Measurements from ENCODE around the gene PIGP.

PIGP gene

DNA sequence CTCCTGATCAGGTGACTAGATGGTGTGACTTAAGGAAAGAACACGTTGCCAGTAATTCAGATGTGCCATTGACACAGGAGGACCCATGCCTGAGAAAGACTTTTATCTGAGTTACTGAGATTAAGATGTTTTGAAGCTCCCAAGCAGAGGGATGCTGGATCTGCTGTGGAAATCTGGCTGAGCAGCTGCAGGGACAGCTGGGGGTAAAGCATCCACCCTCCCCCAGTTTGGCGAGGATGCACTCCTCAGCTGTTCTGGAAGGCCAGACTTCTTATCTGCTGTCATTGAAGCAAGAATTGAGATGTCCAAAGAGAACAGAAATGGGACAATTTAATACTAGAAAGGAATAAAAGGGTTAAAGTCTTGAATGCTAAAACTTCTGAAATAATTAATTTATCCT is 25.9 kb upstream of the PIGP start:
- no peaks in the 10 kb centered on the region for H3K79me2 ChIP-seq (ENCODE audit: low read length)
- H3K4me3 ChIP-seq (ENCODE audit: low read length): no peak overlapping the region
- no peaks in the 10 kb centered on the region for H3K27me3 ChIP-seq (ENCODE audit: low read depth, low read length)
- H3K4me1 ChIP-seq (ENCODE audit: low read length): no peaks in the 10 kb centered on the region
- H2AFZ ChIP-seq (ENCODE audit: low read depth, low read length): no peak overlapping the region
- H3K36me3 ChIP-seq (replicated peaks; ENCODE audit: low read depth, low read length): peaks cover 16% of the 10 kb centered on the region
- TF ChIP-seq, protein P1, sequence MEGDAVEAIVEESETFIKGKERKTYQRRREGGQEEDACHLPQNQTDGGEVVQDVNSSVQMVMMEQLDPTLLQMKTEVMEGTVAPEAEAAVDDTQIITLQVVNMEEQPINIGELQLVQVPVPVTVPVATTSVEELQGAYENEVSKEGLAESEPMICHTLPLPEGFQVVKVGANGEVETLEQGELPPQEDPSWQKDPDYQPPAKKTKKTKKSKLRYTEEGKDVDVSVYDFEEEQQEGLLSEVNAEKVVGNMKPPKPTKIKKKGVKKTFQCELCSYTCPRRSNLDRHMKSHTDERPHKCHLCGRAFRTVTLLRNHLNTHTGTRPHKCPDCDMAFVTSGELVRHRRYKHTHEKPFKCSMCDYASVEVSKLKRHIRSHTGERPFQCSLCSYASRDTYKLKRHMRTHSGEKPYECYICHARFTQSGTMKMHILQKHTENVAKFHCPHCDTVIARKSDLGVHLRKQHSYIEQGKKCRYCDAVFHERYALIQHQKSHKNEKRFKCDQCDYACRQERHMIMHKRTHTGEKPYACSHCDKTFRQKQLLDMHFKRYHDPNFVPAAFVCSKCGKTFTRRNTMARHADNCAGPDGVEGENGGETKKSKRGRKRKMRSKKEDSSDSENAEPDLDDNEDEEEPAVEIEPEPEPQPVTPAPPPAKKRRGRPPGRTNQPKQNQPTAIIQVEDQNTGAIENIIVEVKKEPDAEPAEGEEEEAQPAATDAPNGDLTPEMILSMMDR (IDR thresholded peaks at IDR 0.05; ENCODE audit: low read depth, low read length): no peak
- TF ChIP-seq EZH2phosphoT487 (IDR thresholded peaks at IDR 0.05; ENCODE audit: low read depth): no peak
- no peak overlapping the region for H3K27ac ChIP-seq (ENCODE audit: low read length)
- no peak overlapping the region for H3K9ac ChIP-seq (ENCODE audit: low read length)
- H3K9me3 ChIP-seq (ENCODE audit: insufficient read depth, low read length): no peaks in the 10 kb centered on the region
- no peaks in the 10 kb centered on the region for H4K20me1 ChIP-seq (ENCODE audit: insufficient read depth, low read length)
- no peak overlapping the region for H3K4me2 ChIP-seq (ENCODE audit: low read length)

DNA sequence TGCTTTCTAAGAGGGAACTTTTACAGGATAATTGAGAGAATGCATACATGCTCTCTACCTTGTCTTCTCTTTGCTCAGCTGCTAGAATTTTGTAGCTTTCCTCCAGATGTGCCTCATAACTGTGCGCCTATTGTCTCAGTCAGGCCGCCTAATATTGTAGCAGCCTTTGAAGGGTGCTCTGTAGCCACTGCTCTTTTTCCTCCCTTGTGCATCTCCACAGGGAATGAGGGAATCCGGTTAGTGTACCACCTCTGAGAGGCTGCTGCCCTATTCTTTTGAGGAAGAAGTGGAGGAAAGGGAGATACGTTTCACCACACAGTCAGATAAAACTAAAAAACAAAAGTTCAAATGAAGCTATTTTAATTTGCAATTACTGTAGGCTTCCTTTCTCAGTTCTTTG is 22.9 kb upstream of the PIGP start:
- Histone ChIP-seq H4K20me1 (ENCODE audit: insufficient read depth, low read length) (no peaks in the 10 kb centered on the region), H3K4me1 (ENCODE audit: low read length) (no peaks in the 10 kb centered on the region), H3K4me2 (ENCODE audit: low read length) (no peak overlapping the region), H3K9me3 (ENCODE audit: insufficient read depth, low read length) (no peaks in the 10 kb centered on the region), H3K27ac (ENCODE audit: low read length) (no peak overlapping the region), H3K79me2 (ENCODE audit: low read length) (0 out of 2 replicates have a peak, but pooled peaks cover 1% of the 10 kb centered on the region), H2AFZ (ENCODE audit: low read depth, low read length) (no peak overlapping the region), H3K27me3 (ENCODE audit: low read depth, low read length) (no peaks in the 10 kb centered on the region), H3K9ac (ENCODE audit: low read length) (no peak overlapping the region), H3K4me3 (ENCODE audit: low read length) (no peak overlapping the region), H3K36me3 (replicated peaks; ENCODE audit: low read depth, low read length) (peaks cover 17% of the 10 kb centered on the region)
- TF ChIP-seq, protein P1 (IDR thresholded peaks at IDR 0.05; ENCODE audit: low read depth, low read length): no peak

DNA sequence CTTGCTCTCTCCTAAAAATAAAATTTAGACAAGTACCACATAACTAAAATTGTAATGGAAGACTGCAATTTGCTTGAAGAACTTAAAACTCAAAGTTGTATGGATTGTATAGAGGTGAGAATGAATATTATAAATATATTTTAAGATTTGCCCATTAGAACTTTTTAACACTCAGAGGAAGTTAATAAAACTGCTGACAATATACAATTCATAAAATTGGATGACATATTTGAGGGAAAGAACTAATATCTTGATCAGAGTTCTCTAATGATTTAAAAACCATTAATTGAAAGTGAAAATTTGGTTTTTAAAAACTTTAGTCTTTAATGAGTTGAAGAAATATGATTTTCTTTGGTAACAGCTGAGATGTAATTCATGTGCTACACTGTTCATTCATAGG is 21.1 kb upstream of the PIGP start:
- no peaks in the 10 kb centered on the region for H3K27me3 ChIP-seq (ENCODE audit: low read depth, low read length)
- H3K9ac ChIP-seq (ENCODE audit: low read length): no peak overlapping the region
- no peak overlapping the region for H3K27ac ChIP-seq (ENCODE audit: low read length)
- H3K4me1 ChIP-seq (ENCODE audit: low read length): no peaks in the 10 kb centered on the region
- peaks cover 19% of the 10 kb centered on the region for H3K36me3 ChIP-seq (replicated peaks; ENCODE audit: low read depth, low read length)
- H2AFZ ChIP-seq (ENCODE audit: low read depth, low read length): no peak overlapping the region
- H3K4me3 ChIP-seq (ENCODE audit: low read length): no peak overlapping the region
- no peaks in the 10 kb centered on the region for H3K9me3 ChIP-seq (ENCODE audit: insufficient read depth, low read length)
- no peak overlapping the region for H3K4me2 ChIP-seq (ENCODE audit: low read length)
- TF ChIP-seq EZH2phosphoT487 (IDR thresholded peaks at IDR 0.05; ENCODE audit: low read depth): no peak
- TF ChIP-seq, protein P1 (IDR thresholded peaks at IDR 0.05; ENCODE audit: low read depth, low read length): no peak
- no peaks in the 10 kb centered on the region for H4K20me1 ChIP-seq (ENCODE audit: insufficient read depth, low read length)
- peaks cover 4% of the 10 kb centered on the region; the same call in 1 of the 2 replicates for H3K79me2 ChIP-seq (ENCODE audit: low read length)

DNA sequence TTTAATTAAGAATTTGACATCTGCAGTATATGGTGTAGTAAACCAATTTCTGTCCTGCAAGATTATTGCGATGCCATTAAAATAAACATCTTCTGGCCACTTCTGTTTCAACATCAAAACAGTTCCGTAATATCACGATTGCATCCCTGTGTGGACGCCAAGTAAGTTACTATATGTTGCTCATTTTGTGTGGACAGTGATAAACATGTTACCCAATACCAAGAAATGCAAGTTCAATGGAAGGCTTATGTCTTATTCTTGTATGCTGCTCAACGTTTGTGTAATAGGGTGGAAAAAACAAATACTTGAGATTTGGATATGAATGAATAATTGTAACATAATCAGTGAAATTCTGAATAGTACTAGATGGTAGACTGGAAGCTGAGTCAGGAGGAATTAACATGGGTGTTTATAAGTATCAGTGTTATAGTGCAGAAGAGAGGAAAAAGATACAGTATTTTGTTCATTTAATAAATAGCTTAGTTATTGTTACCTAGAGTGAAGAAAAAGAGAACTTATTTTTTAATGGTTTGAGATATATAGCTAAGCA is 15.4 kb upstream of the PIGP start:
- Histone ChIP-seq H3K79me2 (ENCODE audit: low read length) (peaks cover 53% of the 10 kb centered on the region), H3K4me3 (ENCODE audit: low read length) (no peak overlapping the region), H4K20me1 (ENCODE audit: insufficient read depth, low read length) (peaks cover 27% of the 10 kb centered on the region), H3K9me3 (ENCODE audit: insufficient read depth, low read length) (no peaks in the 10 kb centered on the region), H3K4me2 (ENCODE audit: low read length) (no peak overlapping the region), H3K27me3 (ENCODE audit: low read depth, low read length) (no peaks in the 10 kb centered on the region), H3K36me3 (replicated peaks; ENCODE audit: low read depth, low read length) (peaks cover 10% of the 10 kb centered on the region), H2AFZ (ENCODE audit: low read depth, low read length) (no peak overlapping the region), H3K27ac (ENCODE audit: low read length) (no peak overlapping the region), H3K9ac (ENCODE audit: low read length) (no peak overlapping the region), H3K4me1 (ENCODE audit: low read length) (no peaks in the 10 kb centered on the region)
- TF ChIP-seq EZH2phosphoT487 (IDR thresholded peaks at IDR 0.05; ENCODE audit: low read depth): no peak
- TF ChIP-seq, protein P1 (IDR thresholded peaks at IDR 0.05; ENCODE audit: low read depth, low read length): no peak
